Measurements from ENCODE around the gene TMEM150B. TPM values are rescaled to one million over a fixed set of nuclear protein-coding genes. Genes with fewer than 3 reads are reported as not detected.

The TMEM150B gene
- total RNA-seq, 1 experiment from 2014 or later: not detected

DNA sequence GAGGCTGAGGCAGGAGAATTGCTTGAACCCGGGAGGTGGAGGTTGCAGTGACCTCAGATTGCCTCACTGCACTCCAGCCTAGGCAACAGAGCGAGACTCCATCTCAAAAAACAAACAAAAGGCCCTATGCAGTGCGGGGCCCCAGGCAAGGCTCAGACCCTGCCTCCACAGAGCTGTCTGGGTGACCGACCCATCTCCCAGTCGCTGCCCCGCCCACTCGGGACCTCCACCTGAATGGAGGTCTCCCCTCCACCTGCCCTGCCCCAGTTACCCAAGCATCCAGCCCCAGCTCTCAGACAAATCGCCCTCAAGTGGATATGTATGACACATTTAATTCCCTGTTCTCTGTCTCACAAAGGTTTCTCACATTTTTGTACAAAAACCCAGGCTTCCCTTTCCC is 40.1 kb upstream of the TMEM150B start:
- H3K9me3 ChIP-seq (ENCODE audit: control insufficient read depth in 1 of 2, insufficient read depth in 1 of 2, low read depth in 1 of 2, low read length in 2 of 2): no peaks in the 10 kb centered on the region
- no peak overlapping the region for H3K4me2 ChIP-seq (ENCODE audit: low read length)
- ChIA-PET POLR2A (no interaction called here), RAD21 (ENCODE audit: low non-redundant PET in 1 of 2, low total read pairs in 2 of 2, uncharacterized antibody in 2 of 2, unreplicated experiment in 2 of 2) (no interaction called here), CTCF (no interaction called here)
- H3K36me3 ChIP-seq (ENCODE audit: control insufficient read depth in 1 of 2, insufficient read depth in 2 of 2, low read length in 2 of 2): no peaks in the 10 kb centered on the region
- DNase-seq (ENCODE audit: low read depth, low spot score) (no peak), ATAC-seq (no peak)
- H3K9me2 ChIP-seq (ENCODE audit: insufficient read depth): no peaks in the 10 kb centered on the region
- H3K9ac ChIP-seq (ENCODE audit: low read length): no peak overlapping the region
- TF ChIP-seq RAD21 (IDR thresholded peaks at IDR 0.05; ENCODE audit: low read depth) (no peak), EGR1 (IDR thresholded peaks at IDR 0.05; ENCODE audit: low read depth) (no peak), ELF1 (IDR thresholded peaks at IDR 0.05; ENCODE audit: borderline replicate concordance, low read depth) (no peak)
- TF ChIP-seq, protein P1, sequence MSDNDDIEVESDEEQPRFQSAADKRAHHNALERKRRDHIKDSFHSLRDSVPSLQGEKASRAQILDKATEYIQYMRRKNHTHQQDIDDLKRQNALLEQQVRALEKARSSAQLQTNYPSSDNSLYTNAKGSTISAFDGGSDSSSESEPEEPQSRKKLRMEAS (IDR thresholded peaks at IDR 0.05): no peak
- BruUV-seq (replicated peaks): no TSS peak
- intact Hi-C loops (cut with micrococcal nuclease): no loop called here
- no peak overlapping the region for H3K4me3 ChIP-seq (replicated peaks in 1 of 2; ENCODE audit: low read depth in 1 of 2, low read length in 2 of 2)
- no peaks in the 10 kb centered on the region for H3K27me3 ChIP-seq (ENCODE audit: insufficient read depth, low read length)
- H2AFZ ChIP-seq (ENCODE audit: low read depth, low read length, poor library complexity, severe bottlenecking): no peak overlapping the region
- H3K4me1 ChIP-seq (ENCODE audit: control insufficient read depth in 1 of 2, insufficient read depth in 2 of 2, low read length in 2 of 2): peaks cover 3 to 17% of the 10 kb centered on the region in 2 experiments; a peak in 3 of 4 replicates
- no peaks in the 10 kb centered on the region for H4K20me1 ChIP-seq (ENCODE audit: insufficient read depth)
- no peaks in the 10 kb centered on the region for H3K79me2 ChIP-seq (ENCODE audit: insufficient read depth, low read length)
- no peak overlapping the region for H3K27ac ChIP-seq (ENCODE audit: low read depth, low read length)

DNA sequence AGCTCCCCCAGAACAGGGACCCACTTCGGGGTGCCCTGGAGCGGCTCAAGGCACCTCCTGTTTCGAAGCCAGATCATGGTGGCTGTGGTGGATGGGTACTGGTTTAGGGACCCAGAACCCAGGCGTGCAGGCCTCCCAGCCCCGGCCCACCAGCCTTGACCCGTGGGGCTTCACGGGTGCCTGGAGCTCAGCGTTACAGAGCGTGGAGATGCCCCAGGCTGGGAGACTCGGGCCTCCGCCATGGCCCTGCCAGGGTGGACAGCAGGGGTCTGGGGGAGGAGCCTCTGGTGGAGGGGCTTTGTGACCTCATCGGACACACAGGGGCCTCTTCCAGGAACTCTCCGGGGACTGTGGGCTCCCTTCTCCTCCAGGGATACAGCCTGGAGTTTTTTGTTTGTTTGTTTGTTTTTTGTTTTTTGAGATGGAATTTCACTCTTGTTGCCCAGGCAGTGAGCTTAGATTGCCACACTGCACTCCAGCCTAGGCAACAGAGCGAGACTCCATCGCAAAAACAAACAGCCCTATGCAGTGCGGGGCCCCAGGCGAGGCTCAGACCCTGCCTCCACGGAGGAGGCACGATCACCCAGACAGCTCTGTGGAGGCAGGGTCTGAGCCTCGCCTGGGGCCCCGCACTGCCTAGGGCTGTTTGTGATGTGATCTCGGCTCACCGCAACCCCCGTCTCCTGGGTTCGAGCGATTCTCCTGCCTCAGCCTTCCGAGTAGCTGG is 38.0 kb upstream of the TMEM150B start, which contains the start of gene GARIN5B:
Gene GARIN5B, minus strand, starts transcription at position 271 of the 727 bp plus-strand sequence. Its CDS starts 194 bp downstream, at position 77.
- no peaks in the 10 kb centered on the region for H3K36me3 ChIP-seq (ENCODE audit: control insufficient read depth in 1 of 2, insufficient read depth in 2 of 2, low read length in 2 of 2)
- H3K79me2 ChIP-seq (ENCODE audit: insufficient read depth, low read length): no peaks in the 10 kb centered on the region
- no peaks in the 10 kb centered on the region for H3K9me2 ChIP-seq (ENCODE audit: insufficient read depth)
- H3K4me1 ChIP-seq (ENCODE audit: control insufficient read depth in 1 of 2, insufficient read depth in 2 of 2, low read length in 2 of 2): no peaks in the 10 kb centered on the region
- H3K9ac ChIP-seq (ENCODE audit: low read length): no peak within 1 kb of the TSS
- H3K4me3 ChIP-seq (replicated peaks in 1 of 2; ENCODE audit: low read depth in 1 of 2, low read length in 2 of 2): no peak within 1 kb of the TSS
- DNase-seq (ENCODE audit: low read depth, low spot score) (no peak), ATAC-seq (no peak)
- BruUV-seq (replicated peaks): no TSS peak
- no peaks in the 10 kb centered on the region for H3K27me3 ChIP-seq (ENCODE audit: insufficient read depth, low read length)
- CTCF ChIA-PET: no interaction called here
- H3K4me2 ChIP-seq (ENCODE audit: low read length): no peak within 1 kb of the TSS
- intact Hi-C loops (cut with micrococcal nuclease): no loop called here
- no peak within 1 kb of the TSS for H2AFZ ChIP-seq (ENCODE audit: low read depth, low read length, poor library complexity, severe bottlenecking)
- RAD21 ChIA-PET (ENCODE audit: low non-redundant PET in 1 of 2, low total read pairs in 2 of 2, uncharacterized antibody in 2 of 2, unreplicated experiment in 2 of 2): no interaction called here
- POLR2A ChIA-PET: interaction anchor here (0.8 kb wide), 1 partner anchor 29 kb away, joined by 3 read pairs; no protein-coding TSS in a partner anchor
- no peaks in the 10 kb centered on the region for H4K20me1 ChIP-seq (ENCODE audit: insufficient read depth)
- no peak within 1 kb of the TSS for H3K27ac ChIP-seq (ENCODE audit: low read depth, low read length)
- H3K9me3 ChIP-seq (ENCODE audit: control insufficient read depth in 1 of 2, insufficient read depth in 1 of 2, low read depth in 1 of 2, low read length in 2 of 2): no peaks in the 10 kb centered on the region
- TF ChIP-seq SRF (IDR thresholded peaks at IDR 0.05; ENCODE audit: low read depth) (no peak), SIN3A (IDR thresholded peaks at IDR 0.05; ENCODE audit: low read depth) (no peak), CBX3 (IDR thresholded peaks at IDR 0.05; ENCODE audit: low read depth) (no peak), ZNF274 (IDR thresholded peaks at IDR 0.05; ENCODE audit: low read depth, low read length) (no peak), CEBPB (IDR thresholded peaks at IDR 0.05; ENCODE audit: low read depth) (no peak), ELF1 (IDR thresholded peaks at IDR 0.05; ENCODE audit: borderline replicate concordance, low read depth) (no peak), POLR2AphosphoS5 (IDR thresholded peaks at IDR 0.05; ENCODE audit: low read depth, low read length) (no peak), EZH2 (IDR thresholded peaks at IDR 0.05) (no peak), ZFX (IDR thresholded peaks at IDR 0.05) (no peak), POLR2A (IDR thresholded peaks at IDR 0.05; ENCODE audit: borderline replicate concordance, extremely low read depth, insufficient read depth, insufficient read length) (no peak)
- TF ChIP-seq, protein P2, sequence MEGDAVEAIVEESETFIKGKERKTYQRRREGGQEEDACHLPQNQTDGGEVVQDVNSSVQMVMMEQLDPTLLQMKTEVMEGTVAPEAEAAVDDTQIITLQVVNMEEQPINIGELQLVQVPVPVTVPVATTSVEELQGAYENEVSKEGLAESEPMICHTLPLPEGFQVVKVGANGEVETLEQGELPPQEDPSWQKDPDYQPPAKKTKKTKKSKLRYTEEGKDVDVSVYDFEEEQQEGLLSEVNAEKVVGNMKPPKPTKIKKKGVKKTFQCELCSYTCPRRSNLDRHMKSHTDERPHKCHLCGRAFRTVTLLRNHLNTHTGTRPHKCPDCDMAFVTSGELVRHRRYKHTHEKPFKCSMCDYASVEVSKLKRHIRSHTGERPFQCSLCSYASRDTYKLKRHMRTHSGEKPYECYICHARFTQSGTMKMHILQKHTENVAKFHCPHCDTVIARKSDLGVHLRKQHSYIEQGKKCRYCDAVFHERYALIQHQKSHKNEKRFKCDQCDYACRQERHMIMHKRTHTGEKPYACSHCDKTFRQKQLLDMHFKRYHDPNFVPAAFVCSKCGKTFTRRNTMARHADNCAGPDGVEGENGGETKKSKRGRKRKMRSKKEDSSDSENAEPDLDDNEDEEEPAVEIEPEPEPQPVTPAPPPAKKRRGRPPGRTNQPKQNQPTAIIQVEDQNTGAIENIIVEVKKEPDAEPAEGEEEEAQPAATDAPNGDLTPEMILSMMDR (IDR thresholded peaks at IDR 0.05 in 2 of 3, conservative IDR thresholded peaks at IDR 0.05 in 1 of 3; ENCODE audit: borderline replicate concordance in 1 of 3, insufficient read depth in 1 of 3, low read depth in 2 of 3, low read length in 2 of 3): no peak
- TF ChIP-seq, protein P3, sequence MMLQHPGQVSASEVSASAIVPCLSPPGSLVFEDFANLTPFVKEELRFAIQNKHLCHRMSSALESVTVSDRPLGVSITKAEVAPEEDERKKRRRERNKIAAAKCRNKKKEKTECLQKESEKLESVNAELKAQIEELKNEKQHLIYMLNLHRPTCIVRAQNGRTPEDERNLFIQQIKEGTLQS (IDR thresholded peaks at IDR 0.05): no peak
- TF ChIP-seq, protein P1 (IDR thresholded peaks at IDR 0.05): no peak

Data from HCT116 (cell line).